GM13977 (cell line): Measurements from ENCODE around the gene INPP4B.

ENCODE experiments used
- DNase-seq: peaks from one replicate; pipeline ENCODE4 v3.0.0; 2012; ENCODE audit warnings: low spot score
- in situ Hi-C: fragments of 300-500 bp; cut with MboI; formaldehyde crosslinking; loops from one replicate; pipeline ENCODE4 v1.12.0; 2022; ENCODE audit warnings: low sequenced_read_pairs, low pct_unique_long_range_greater_than_20kb, mixed read lengths, inconsistent platforms; ENCODE audit not compliant: unreplicated experiment
- TF ChIP-seq, protein P1 (sequence below): IDR thresholded peaks from 2 replicates; pipeline ENCODE4 v1.5.1; 2012; ENCODE audit warnings: mild to moderate bottlenecking, control low read depth; ENCODE audit not compliant: insufficient read depth; ENCODE audit errors: extremely low read depth, missing control alignments

INPP4B gene

DNA sequence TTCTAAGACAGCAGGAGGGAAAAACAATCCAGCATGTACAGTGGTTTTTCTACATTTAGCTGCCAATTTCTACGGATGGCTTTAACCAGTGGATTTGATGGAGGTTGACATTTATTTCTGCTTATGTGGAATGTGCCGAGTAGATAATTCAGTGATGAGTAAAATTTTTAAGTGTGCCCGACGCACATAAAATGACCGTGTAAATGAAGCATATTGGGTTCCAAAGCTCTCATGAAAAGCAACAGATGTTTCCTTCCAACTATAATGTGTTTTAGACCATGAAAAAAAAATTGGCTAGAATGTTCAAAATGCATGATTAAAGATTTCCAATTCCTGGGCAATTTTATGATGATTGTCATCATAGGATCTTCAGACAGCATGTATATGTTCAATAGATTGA lies 14.1 kb downstream of the INPP4B start:
- in situ Hi-C loops, result no loop called here
- TF ChIP-seq, protein P1, sequence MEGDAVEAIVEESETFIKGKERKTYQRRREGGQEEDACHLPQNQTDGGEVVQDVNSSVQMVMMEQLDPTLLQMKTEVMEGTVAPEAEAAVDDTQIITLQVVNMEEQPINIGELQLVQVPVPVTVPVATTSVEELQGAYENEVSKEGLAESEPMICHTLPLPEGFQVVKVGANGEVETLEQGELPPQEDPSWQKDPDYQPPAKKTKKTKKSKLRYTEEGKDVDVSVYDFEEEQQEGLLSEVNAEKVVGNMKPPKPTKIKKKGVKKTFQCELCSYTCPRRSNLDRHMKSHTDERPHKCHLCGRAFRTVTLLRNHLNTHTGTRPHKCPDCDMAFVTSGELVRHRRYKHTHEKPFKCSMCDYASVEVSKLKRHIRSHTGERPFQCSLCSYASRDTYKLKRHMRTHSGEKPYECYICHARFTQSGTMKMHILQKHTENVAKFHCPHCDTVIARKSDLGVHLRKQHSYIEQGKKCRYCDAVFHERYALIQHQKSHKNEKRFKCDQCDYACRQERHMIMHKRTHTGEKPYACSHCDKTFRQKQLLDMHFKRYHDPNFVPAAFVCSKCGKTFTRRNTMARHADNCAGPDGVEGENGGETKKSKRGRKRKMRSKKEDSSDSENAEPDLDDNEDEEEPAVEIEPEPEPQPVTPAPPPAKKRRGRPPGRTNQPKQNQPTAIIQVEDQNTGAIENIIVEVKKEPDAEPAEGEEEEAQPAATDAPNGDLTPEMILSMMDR, result no peak
- DNase-seq, result no peak

GRCh38 chr4:142826503-142827241 lies 19.4 kb downstream of the INPP4B start:
- DNase-seq, result no peak
- TF ChIP-seq, protein P1, result no peak
- in situ Hi-C loops, result no loop called here

GRCh38 chr4:142824368-142824767 lies 21.7 kb downstream of the INPP4B start:
- no peak for DNase-seq
- in situ Hi-C loops, result no loop called here
- TF ChIP-seq, protein P1, result no peak

DNA sequence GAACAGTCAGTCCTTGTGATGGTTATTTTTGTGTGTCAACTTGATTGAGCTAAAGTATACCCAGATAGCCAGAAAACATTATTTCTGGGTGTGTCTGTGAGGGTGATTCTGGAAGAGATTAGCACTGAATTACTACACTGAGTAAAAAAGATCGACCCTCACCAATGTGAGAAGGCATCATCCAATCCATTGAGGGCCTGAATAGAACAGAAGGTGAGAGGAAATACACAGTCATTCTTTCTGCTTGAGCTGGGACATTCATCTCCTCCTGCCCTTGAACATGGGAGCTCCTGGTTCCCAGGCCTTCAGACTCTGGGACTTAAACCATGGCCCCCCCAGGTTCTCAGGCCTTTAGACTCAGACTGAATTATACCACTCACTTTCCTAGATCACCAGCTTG lies 22.3 kb downstream of the INPP4B start:
- no peak for DNase-seq
- TF ChIP-seq, protein P1, result no peak
- in situ Hi-C loops, result no loop called here

GRCh38 chr4:142818476-142818875 lies 27.6 kb downstream of the INPP4B start:
- DNase-seq, result no peak
- TF ChIP-seq, protein P1, result no peak
- in situ Hi-C loops, result no loop called here

DNA sequence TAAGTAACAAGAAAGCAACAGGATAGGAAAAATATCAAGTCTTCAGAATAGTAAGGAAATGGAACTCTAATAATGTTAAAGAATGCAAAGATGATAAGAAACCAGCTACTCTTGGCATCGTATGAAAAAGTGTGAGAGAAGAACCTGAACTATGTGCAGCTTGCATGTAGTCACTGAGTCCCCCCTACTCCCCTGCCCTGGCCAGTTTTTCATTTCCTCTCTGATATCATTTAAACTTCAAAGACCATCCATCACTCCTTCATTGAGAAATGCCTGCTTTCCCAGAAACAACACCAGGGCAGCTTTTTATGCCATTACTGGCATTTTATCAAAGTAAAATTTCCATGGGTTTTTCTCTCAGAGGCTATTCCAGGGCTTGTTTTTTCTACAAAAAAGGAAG lies 28.1 kb downstream of the INPP4B start:
- TF ChIP-seq, protein P1, result no peak
- no peak for DNase-seq
- in situ Hi-C loops, result no loop called here
